Testis (tissue), 3 donors: ENCODE measurements around the gene PAX8. TPM values are rescaled to one million over a fixed set of nuclear protein-coding genes. Genes with fewer than 3 reads are reported as not detected.

Source experiments
- DNase-seq: peaks from one replicate; pipeline ENCODE4 v3.0.0-alpha.2; 2019
- H3K27ac ChIP-seq, 2 donors: fragments of 200-600 bp; sonication (generic); one replicate each; pipeline ENCODE4 v1.5.1; 2019
- H3K27me3 ChIP-seq: fragments of 200-600 bp; sonication (generic); one replicate; pipeline ENCODE4 v1.5.1; 2019
- H3K36me3 ChIP-seq: fragments of 200-600 bp; sonication (generic); one replicate; pipeline ENCODE4 v1.5.1; 2017; ENCODE audit warnings: low read depth; ENCODE audit errors: missing control alignments
- H3K4me1 ChIP-seq: fragments of 200-600 bp; sonication (generic); one replicate; pipeline ENCODE4 v1.5.1; 2019
- H3K4me3 ChIP-seq, 2 donors: fragments of 200-600 bp; sonication (generic); one replicate each; pipeline ENCODE4 v1.5.1; 2017 to 2019
- H3K9me3 ChIP-seq: fragments of 200-600 bp; sonication (generic); one replicate; pipeline ENCODE4 v1.5.1; 2017
- POLR2A ChIP-seq: fragments of 450-650 bp; IDR thresholded peaks from one replicate; pipeline ENCODE4 v1.6.1; 2017; ENCODE audit warnings: antibody characterized with exemption, mild to moderate bottlenecking, moderate library complexity
- WGBS, 2 donors: methylation state at CpG; one replicate each; pipeline ENCODE4 v1.1.5; 2018; 5-methylcytosine and 5-hydroxymethylcytosine counted together
- intact Hi-C: fragments of 100-400 bp; cut with DNase I; formaldehyde crosslinking; loops from one replicate; pipeline ENCODE4 v1.15.1; 2023; ENCODE audit warnings: low total_unique reads
- polyA plus RNA-seq: library from polyadenylated mRNA; stranded (reverse); fragments of 350-450 nt; fragmentation: Illumina TruSeq; extraction: RNeasy Lipid Tissue Mini Kit (QIAGEN cat#74804); gene quantifications from one replicate; pipeline ENCODE4 v1.2.3, GENCODE V29; 2014; ENCODE audit warnings: low read depth, low replicate concordance; ENCODE audit not compliant: insufficient read depth
- total RNA-seq, 2 donors: library from RNA; depleted of rRNA; stranded (reverse); fragments of >200 nt; gene quantifications; one replicate each; pipeline ENCODE4 v1.2.3, GENCODE V29; 2016
- TF ChIP-seq, protein P1 (sequence below), 3 experiments: fragments of 450-650 bp in 2 of 3; fragments of 200-600 bp in 1 of 3; sonication (generic) in 1 of 3; IDR thresholded peaks; one replicate each; pipeline ENCODE4 v1.5.1; 2016 to 2019; ENCODE audit warnings: antibody characterized with exemption in 3 of 3, mild to moderate bottlenecking in 2 of 3, moderate library complexity in 1 of 3

The PAX8 gene
- total and polyA plus RNA-seq, 3 donors from 2014 or later, result 4.7 to 22.3 (median 5.4) TPM

DNA sequence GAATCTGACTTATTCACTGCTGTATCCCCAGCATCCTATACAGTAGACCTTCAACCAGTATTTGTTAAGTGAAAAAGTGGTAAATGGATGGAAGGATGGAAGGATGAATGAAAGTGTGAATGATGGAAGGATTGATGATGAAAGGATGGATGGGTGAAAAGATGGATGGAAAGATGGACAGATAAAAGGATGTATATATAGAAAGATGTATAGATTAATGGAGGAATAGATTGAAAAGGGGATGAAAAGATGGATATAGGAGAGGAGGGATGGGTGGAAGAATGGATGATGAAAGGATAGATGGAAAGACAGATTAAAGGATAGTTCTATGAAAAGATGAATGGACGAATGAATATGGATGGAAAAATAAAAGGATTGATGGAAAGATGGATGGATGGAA, 54.9 kb downstream of the PAX8 start:
- no peak for TF ChIP-seq POLR2A
- TF ChIP-seq, protein P1, sequence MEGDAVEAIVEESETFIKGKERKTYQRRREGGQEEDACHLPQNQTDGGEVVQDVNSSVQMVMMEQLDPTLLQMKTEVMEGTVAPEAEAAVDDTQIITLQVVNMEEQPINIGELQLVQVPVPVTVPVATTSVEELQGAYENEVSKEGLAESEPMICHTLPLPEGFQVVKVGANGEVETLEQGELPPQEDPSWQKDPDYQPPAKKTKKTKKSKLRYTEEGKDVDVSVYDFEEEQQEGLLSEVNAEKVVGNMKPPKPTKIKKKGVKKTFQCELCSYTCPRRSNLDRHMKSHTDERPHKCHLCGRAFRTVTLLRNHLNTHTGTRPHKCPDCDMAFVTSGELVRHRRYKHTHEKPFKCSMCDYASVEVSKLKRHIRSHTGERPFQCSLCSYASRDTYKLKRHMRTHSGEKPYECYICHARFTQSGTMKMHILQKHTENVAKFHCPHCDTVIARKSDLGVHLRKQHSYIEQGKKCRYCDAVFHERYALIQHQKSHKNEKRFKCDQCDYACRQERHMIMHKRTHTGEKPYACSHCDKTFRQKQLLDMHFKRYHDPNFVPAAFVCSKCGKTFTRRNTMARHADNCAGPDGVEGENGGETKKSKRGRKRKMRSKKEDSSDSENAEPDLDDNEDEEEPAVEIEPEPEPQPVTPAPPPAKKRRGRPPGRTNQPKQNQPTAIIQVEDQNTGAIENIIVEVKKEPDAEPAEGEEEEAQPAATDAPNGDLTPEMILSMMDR (IDR thresholded peaks at IDR 0.05), result no peak
- Histone ChIP-seq H3K27me3 (no peaks in the 10 kb centered on the region), H3K4me3 (no peak overlapping the region), H3K4me1 (peaks cover 7% of the 10 kb centered on the region), H3K36me3 (no peaks in the 10 kb centered on the region), H3K9me3 (no peaks in the 10 kb centered on the region), H3K27ac (no peak overlapping the region)
- intact Hi-C loops, result no loop called here
- WGBS, 2 donors, result 84 to 100% methylated on average over 1 of the region's 1 CpG
- no peak for DNase-seq

DNA sequence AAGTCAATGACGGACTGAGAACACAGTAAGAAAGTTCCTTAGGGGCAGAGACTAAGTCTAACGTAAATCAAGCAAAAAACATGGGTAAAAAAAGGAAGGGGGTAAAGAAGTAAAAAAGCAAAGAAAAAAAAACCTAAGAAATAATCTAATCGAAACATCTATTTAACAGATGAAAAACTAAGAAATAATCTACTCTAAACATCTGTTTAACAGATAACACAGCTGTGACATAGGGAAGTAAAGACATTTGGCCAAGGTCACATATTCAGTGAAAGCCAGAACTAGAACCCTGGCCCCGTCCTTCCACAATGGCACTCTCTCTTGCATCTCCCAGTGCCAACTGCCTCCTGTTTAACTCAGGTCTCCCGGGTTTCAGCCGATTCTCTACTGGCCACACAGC, 56.9 kb downstream of the PAX8 start:
- intact Hi-C loops, result no loop called here
- Histone ChIP-seq H3K27me3 (no peaks in the 10 kb centered on the region), H3K9me3 (no peaks in the 10 kb centered on the region), H3K36me3 (no peaks in the 10 kb centered on the region), H3K4me1 (peaks cover 20% of the 10 kb centered on the region), H3K27ac (no peak overlapping the region), H3K4me3 (no peak overlapping the region)
- no peak for TF ChIP-seq POLR2A
- TF ChIP-seq, protein P1 (IDR thresholded peaks at IDR 0.05), result no peak
- DNase-seq, result no peak
- WGBS, 2 donors, result 81 to 88% methylated on average over 6 of the region's 6 CpGs

DNA sequence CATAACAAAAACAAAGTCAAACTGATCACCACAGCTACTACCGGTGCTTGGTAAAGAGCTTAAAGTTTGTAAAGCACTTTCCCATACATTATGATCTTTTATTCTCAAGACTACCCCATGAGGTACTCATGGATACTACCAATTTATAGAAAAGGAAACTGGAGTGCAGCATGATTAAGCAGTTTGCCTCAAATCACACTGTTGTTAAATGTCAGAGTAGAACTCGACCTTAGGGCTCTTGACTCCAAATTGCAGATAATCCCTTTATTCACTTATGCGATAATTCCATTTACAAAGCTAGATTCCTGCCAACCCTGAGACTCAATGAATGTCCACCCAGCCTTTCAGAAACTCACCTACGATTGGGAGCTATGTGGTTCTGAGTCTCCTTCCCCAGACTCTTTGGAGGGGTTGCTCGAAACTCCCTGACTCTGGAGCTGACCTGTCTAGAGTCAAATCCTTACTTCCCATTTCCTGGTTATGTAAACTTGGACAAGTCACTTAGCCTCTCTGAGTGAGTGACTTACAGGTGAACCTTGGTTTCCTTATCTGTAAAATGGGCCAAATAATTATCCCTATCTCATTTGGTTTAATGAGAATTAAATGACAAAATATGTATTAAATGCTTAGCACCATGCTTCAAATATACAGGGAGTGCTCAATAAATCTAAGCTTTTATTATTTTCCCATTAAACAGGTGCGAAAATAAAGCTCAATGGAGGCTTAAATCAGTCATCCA, 57.6 kb downstream of the PAX8 start:
- Histone ChIP-seq H3K27ac (no peak overlapping the region), H3K27me3 (no peaks in the 10 kb centered on the region), H3K4me3 (no peak overlapping the region), H3K9me3 (no peaks in the 10 kb centered on the region), H3K4me1 (peaks cover 20% of the 10 kb centered on the region), H3K36me3 (no peaks in the 10 kb centered on the region)
- WGBS, 2 donors, result 84 to 91% methylated on average over 6 of the region's 6 CpGs
- intact Hi-C loops, result no loop called here
- DNase-seq, result no peak
- TF ChIP-seq POLR2A, result no peak
- TF ChIP-seq, protein P1 (IDR thresholded peaks at IDR 0.05), result no peak

- intact Hi-C loops, result no loop called here
- no peaks in the 10 kb centered on the region for H3K9me3 ChIP-seq
- H3K4me1 ChIP-seq, result peaks cover 20% of the 10 kb centered on the region
- H3K36me3 ChIP-seq, result no peaks in the 10 kb centered on the region
- H3K27me3 ChIP-seq, result no peaks in the 10 kb centered on the region
- TF ChIP-seq POLR2A, result no peak
- TF ChIP-seq, protein P1 (IDR thresholded peaks at IDR 0.05), result no peak
- H3K4me3 ChIP-seq, result no peak overlapping the region
- no peak overlapping the region for H3K27ac ChIP-seq
- DNase-seq, result peak; percentile 64
- 72 to 81% methylated on average over 5 to 6 of the region's 6 CpGs for WGBS, 2 donors
These were observed 58.7 kb downstream of the PAX8 start for GRCh38 chr2:113219889-113220641.
